SJCRH30 (cell line): Measurements from ENCODE around the gene MGMT. TPM values are rescaled to one million over a fixed set of nuclear protein-coding genes. Genes with fewer than 3 reads are reported as not detected.

ENCODE experiments used
- DNase-seq, 2 experiments: peaks; one replicate each; pipeline ENCODE4 v3.0.0-alpha.2; 2015 to 2020
- H3K27ac ChIP-seq: fragments of 250-450 bp; sonication (Bioruptor Pico); 2 replicates; pipeline ENCODE4 v1.5.1; 2020; ENCODE audit warnings: mild to moderate bottlenecking, moderate library complexity
- H3K27me3 ChIP-seq: fragments of 250-450 bp; sonication (Bioruptor Pico); 2 replicates; pipeline ENCODE4 v1.5.1; 2020; ENCODE audit warnings: mild to moderate bottlenecking, moderate library complexity
- H3K36me3 ChIP-seq: fragments of 250-450 bp; sonication (Bioruptor Pico); 2 replicates; pipeline ENCODE4 v1.5.1; 2020; ENCODE audit warnings: mild to moderate bottlenecking, moderate library complexity
- H3K4me1 ChIP-seq: fragments of 250-450 bp; sonication (Bioruptor Pico); 2 replicates; pipeline ENCODE4 v1.5.1; 2020; ENCODE audit warnings: mild to moderate bottlenecking, moderate library complexity
- H3K4me3 ChIP-seq: fragments of 250-450 bp; sonication (Bioruptor Pico); 2 replicates; pipeline ENCODE4 v1.5.1; 2020; ENCODE audit warnings: mild to moderate bottlenecking, moderate library complexity
- H3K9me3 ChIP-seq: fragments of 250-450 bp; sonication (Bioruptor Pico); replicated peaks from 2 replicates; pipeline ENCODE4 v1.5.1; 2020; ENCODE audit warnings: mild to moderate bottlenecking, moderate library complexity
- total RNA-seq: library from RNA; depleted of rRNA; stranded (reverse); fragments of >200 nt; shearing (Covaris generic); gene quantifications from 2 replicates; pipeline ENCODE4 v1.2.3, GENCODE V29; 2014

The MGMT gene
- total RNA-seq, 1 experiment from 2014 or later: 1.5 TPM

DNA sequence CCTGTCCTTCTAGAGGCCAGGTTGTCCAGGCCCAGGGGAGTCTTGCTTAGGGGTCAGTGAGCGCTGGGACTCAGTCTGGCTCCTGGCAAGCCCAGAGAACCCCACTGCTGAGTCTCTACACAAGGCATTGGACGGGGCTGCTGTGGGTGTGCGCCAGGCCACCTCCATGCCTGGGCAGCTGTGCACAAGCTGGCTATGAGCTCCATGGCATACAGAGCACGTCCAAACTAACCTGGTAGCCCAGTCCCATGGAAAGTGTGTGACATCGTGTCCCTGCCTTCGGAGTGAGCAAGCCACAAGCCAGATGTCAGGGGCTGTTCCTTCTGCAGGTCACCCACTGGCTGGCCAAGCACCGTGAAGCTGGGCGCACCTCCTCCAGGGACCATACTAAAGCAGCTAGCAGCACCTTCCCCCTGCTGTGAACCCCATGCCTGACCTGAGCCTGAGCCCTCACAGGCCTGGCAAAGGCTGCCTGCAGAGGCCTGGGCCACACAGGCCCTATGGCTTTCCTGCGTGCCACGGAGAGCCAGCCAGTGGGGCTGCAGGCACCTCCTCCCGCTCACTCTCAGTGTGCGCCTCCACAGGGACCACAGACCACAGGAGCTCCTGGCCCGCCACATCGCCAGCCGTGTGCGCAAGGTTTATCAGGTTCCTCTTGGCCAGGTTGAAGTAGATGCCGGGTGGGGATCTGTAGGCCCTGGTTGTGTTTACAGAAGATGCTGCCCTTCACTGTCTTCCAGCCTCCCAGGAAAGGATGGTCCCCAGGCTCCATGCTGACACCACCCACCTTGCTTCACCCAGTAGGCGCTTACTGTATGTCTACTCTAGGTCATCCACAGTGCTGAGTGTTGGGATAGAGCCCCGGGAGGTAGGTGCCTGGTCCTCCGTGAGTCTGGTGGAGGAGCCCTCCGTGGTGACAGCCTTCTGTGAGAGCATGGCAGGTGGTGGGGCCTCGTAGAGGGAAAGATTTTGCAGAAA is 277.4 kb downstream of the MGMT start:
- no peak for DNase-seq
- Histone ChIP-seq H3K36me3 (no peaks in the 10 kb centered on the region), H3K9me3 (no peaks in the 10 kb centered on the region), H3K4me3 (no peak overlapping the region), H3K4me1 (no peaks in the 10 kb centered on the region), H3K27me3 (no peaks in the 10 kb centered on the region), H3K27ac (no peak overlapping the region)

DNA sequence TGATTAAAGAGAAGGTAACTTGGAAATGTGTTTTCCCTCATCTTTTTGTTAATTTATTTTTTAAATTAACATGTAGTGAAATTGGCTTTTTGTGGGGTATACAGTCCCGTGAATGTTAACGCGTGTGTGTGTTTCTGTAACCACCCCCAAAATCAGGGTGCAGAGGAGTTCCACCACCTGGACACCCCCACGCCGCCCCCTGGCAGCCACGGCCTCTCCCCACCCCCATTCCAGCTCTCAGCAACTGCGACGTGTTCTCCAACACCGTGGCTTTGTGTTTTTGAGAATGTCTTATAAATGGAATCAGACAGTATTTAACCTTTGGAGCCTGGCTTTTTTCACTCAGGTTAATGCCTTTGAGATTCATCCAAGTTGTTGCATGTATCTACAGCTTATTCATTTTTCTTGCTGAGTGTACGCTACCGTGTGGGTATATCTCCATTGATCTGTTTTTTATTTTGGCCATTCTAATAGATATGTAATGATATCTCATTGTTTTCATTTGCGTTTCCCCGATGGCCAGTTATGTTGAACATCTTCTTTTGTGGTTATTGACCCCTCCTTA is 278.2 kb downstream of the MGMT start:
- Histone ChIP-seq H3K9me3 (no peaks in the 10 kb centered on the region), H3K27ac (no peak overlapping the region), H3K36me3 (no peaks in the 10 kb centered on the region), H3K27me3 (no peaks in the 10 kb centered on the region), H3K4me1 (no peaks in the 10 kb centered on the region), H3K4me3 (no peak overlapping the region)
- no peak for DNase-seq

DNA sequence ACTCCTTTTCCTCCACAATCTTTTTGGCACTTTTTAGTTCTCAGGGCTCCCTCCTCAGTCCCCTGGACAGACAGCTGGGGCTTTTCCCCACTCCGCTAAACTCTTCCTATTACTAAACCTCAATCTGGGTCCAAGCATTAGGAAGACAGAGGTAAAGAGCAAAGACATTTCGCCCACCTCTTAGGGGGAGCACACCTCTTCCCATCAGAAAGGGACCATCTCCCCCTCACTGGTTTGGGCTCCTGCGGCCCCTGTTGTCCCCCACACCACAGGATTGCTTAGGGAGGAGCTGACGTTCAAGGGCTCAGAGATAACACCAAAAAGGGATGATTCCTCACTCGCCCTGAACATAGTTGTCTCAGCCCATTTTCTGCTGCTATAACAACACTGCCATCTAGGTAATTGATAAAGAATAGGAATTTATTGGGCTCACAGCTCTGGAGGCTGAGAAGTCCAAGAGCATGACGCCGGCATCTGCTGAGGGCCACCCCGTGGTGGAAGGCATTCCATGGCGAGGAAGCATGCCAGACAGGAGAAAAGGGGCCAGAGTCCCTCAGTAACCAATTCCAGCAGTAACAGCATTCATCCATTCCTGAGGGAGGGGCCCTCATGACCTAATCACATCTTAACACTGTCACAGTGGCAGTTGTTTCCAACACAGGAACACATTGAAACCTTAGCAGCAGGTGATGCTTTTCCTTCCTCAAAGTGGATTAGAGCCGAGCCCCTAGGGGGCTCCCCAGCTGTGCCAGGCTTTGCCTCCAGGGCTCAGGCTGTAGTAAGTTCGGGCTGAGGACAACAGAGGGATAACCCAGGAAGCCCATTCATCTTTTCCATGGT is 287.4 kb downstream of the MGMT start:
- H3K27me3 ChIP-seq: no peaks in the 10 kb centered on the region
- no peaks in the 10 kb centered on the region for H3K4me1 ChIP-seq
- DNase-seq: peak; percentile 5 to 31
- no peaks in the 10 kb centered on the region for H3K36me3 ChIP-seq
- H3K9me3 ChIP-seq: no peaks in the 10 kb centered on the region
- H3K4me3 ChIP-seq: no peak overlapping the region
- H3K27ac ChIP-seq: no peak overlapping the region

DNA sequence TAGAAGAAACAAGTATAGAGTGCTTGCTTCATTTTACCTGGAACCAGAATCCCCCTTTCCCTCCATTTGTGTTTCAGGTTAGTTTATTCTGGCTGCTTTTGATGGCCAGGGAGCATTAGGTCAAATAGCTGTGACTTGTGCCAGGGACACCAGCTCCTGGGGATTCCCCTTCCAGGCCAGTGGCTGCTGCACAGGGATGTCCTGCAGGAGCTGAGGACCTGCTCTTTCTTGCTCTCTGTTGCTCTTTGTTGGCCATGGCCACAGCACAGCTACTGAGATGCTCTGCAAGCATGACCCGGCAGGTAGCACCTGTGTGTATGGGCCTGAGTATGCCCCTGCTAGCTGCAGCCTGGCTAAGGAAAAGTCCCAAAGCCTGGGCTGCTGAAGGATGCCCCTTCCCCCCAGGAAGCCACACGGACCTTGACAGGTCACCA is 288.1 kb downstream of the MGMT start:
- no peaks in the 10 kb centered on the region for H3K27me3 ChIP-seq
- no peaks in the 10 kb centered on the region for H3K4me1 ChIP-seq
- no peak overlapping the region for H3K27ac ChIP-seq
- no peak for DNase-seq
- H3K9me3 ChIP-seq: no peaks in the 10 kb centered on the region
- H3K36me3 ChIP-seq: no peaks in the 10 kb centered on the region
- H3K4me3 ChIP-seq: no peak overlapping the region

DNA sequence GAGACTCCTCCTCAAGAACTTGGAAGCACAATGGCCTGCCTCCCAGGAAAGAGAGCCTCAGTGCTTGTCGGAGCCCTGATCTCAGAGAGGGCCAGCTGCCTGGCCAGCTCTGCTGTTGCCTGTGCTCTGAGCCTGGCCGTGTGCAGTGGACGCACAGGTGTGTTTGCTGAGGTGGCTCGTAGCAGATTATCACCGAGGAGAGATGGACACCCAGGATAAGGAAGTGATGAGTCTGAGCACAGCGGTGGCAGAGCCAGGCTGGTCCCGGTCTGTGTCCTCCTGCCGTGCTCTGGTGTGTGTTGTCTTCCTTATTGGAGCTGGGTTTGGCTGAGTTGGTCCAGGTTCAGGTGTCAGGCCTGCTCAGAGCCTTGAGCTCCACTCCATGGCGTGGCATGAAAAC is 288.6 kb downstream of the MGMT start:
- DNase-seq: no peak
- no peaks in the 10 kb centered on the region for H3K9me3 ChIP-seq
- H3K36me3 ChIP-seq: no peaks in the 10 kb centered on the region
- H3K27ac ChIP-seq: no peak overlapping the region
- H3K27me3 ChIP-seq: no peaks in the 10 kb centered on the region
- no peaks in the 10 kb centered on the region for H3K4me1 ChIP-seq
- H3K4me3 ChIP-seq: no peak overlapping the region

DNA sequence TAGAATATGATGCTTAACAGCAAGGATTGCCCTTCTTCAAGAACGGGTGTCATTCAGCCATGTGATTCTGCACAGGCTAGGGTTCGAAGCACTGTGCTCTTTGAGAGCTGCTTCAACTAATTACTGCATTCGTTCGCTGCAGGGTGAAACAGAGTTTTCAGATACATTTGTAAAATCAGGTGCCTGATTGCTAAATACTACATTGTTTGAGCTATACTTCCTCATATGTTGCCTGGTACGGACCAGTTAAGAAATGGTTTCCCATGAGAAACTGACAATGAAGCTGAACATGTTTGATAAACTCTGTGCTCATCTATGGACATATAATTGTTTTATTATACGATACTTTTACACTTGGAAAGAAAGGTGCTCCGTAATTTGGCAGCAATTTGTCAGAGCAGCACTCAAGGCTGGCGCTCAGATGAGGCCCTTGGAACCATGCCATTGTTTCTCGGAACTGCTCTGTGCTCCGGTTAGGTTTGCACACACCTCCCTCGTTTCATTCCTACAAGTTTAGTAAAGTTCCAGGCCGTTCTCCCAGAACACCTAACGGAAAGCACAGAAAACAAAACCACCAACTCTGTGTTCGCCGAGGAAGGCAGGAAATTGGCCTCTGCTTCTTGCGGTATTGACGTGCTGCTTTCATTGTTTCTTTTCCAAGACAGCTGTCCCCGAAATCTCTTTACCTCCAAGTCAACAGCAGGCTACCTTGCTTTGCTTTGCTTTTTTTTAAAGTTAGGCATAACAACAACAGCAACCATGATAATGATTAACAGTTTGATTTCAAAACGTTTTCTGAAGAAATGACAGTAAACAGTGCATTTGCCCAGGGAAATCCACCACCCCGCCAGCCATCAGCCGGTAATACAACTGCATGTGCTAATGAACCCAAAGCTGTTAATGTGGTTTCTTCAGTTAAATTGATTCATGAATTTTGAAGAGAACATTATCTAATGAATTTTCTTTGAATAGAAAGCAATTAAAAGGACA is 290.2 kb downstream of the MGMT start:
- Histone ChIP-seq H3K36me3 (no peaks in the 10 kb centered on the region), H3K4me1 (no peaks in the 10 kb centered on the region), H3K9me3 (no peaks in the 10 kb centered on the region), H3K27ac (no peak overlapping the region), H3K27me3 (no peaks in the 10 kb centered on the region), H3K4me3 (no peak overlapping the region)
- DNase-seq: no peak

DNA sequence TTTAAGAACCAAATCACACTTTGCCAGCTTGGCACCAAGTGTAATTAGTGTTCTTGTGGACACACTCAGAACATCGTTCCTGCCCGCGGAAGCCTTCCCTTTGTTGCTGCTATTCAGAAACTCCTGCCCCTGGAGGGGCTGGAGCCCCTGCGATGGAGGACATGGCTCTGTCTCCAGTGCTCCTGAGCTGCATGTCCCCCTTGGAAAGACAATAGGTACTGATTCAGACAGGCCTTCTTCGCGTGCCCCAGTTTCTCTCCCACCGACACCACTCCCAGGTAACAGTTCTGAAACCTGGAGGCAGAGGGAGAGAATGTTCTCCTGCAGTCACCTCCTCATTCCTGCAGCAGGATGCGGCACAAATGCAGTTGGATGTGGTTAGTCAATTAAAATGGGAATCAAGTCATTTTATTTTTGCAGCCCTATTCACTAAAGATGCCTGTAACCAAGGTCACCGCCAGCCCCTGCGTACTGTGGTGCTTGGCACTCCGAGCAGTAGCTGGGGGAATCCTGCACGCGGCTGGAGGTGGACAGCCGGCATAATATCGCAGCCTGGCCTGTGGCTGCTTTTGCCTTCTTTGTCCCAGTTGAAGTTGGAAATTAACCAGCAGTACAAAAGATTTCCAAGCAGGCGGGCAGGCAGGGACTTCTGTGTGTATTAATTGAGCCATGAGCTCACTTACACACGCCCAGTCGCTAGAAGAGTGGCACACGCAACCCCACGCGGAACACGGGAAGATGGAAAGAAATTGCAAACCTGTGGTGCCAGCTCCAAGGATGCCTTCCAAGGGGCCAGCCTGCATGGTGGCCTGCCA is 291.4 kb downstream of the MGMT start:
- Histone ChIP-seq H3K9me3 (no peaks in the 10 kb centered on the region), H3K27ac (no peak overlapping the region), H3K36me3 (no peaks in the 10 kb centered on the region), H3K4me3 (no peak overlapping the region), H3K4me1 (no peaks in the 10 kb centered on the region), H3K27me3 (no peaks in the 10 kb centered on the region)
- DNase-seq: no peak

DNA sequence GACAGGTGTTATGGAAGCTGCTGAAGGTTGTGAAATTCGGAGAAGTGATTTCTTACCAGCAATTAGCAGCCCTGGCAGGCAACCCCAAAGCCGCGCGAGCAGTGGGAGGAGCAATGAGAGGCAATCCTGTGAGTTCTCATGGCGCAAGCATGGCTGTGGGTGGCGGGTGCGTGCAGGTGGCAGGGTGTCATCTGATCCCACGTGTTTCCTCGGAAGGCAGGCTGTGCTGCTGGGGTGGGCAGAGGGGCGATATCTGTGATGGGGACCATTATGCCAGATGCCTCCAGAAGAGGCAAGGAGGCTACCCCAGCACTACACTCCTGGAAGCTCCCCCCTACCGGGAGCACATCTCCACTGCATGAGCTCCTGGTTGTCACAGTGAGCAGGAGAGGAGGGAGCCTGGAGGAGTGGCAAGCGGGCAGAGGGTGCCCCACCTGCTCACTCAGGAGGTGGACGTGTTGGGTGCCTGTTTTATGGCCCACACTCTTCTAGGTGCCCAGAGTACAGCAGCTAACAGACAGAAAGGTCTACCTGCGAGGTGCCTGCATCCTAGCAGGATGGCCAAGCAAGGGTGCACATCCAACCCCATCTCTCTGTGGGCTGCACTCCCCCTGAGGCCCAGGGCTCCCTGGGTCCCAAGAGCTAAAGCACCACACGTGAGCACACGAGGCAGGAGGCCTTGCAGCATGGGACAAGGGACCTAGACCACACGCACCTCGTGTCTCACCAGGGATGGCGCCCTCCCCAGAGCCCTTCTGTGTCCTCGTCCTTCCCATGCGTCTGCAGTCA is 292.4 kb downstream of the MGMT start:
- no peak overlapping the region for H3K27ac ChIP-seq
- H3K27me3 ChIP-seq: no peaks in the 10 kb centered on the region
- no peaks in the 10 kb centered on the region for H3K9me3 ChIP-seq
- H3K4me1 ChIP-seq: no peaks in the 10 kb centered on the region
- no peaks in the 10 kb centered on the region for H3K36me3 ChIP-seq
- no peak for DNase-seq
- no peak overlapping the region for H3K4me3 ChIP-seq

DNA sequence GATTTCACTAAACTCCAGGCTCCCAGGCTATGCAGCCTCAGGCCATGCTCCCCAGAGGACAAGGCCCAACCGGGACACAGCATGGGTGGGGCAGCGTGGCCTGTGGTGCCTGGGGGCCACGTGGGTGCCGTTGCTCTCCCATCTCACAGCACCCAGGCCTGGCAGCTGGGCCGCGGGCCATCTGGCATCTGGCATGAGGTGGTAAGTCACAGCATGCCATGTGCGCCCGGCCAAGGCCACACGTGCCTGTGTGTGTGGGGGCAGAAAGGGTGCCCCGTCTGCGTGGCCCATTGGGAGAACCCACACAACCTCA is 292.9 kb downstream of the MGMT start:
- no peaks in the 10 kb centered on the region for H3K4me1 ChIP-seq
- H3K27ac ChIP-seq: no peak overlapping the region
- no peaks in the 10 kb centered on the region for H3K27me3 ChIP-seq
- no peaks in the 10 kb centered on the region for H3K36me3 ChIP-seq
- no peak overlapping the region for H3K4me3 ChIP-seq
- DNase-seq: no peak
- H3K9me3 ChIP-seq: no peaks in the 10 kb centered on the region

DNA sequence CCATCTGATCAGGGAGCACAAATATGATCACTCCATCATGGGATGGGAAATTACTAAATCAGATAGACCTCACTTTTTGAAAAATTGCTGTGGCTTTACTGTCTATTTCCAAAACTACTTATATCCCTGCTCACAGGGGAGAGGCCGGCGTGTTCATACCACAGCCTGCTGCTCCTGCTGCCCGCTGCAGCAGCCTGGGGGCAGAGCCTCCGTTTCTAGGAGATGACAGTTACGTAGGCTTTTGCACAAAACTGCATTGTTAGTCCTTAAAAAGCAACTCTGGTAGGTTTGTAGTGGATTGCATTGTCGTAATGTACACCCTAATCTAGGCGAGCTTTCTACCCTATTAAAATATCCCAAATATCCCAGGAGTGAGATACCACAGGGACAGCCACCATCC is 293.4 kb downstream of the MGMT start:
- Histone ChIP-seq H3K4me3 (no peak overlapping the region), H3K36me3 (no peaks in the 10 kb centered on the region), H3K4me1 (no peaks in the 10 kb centered on the region), H3K27ac (no peak overlapping the region), H3K9me3 (no peaks in the 10 kb centered on the region), H3K27me3 (no peaks in the 10 kb centered on the region)
- no peak for DNase-seq

DNA sequence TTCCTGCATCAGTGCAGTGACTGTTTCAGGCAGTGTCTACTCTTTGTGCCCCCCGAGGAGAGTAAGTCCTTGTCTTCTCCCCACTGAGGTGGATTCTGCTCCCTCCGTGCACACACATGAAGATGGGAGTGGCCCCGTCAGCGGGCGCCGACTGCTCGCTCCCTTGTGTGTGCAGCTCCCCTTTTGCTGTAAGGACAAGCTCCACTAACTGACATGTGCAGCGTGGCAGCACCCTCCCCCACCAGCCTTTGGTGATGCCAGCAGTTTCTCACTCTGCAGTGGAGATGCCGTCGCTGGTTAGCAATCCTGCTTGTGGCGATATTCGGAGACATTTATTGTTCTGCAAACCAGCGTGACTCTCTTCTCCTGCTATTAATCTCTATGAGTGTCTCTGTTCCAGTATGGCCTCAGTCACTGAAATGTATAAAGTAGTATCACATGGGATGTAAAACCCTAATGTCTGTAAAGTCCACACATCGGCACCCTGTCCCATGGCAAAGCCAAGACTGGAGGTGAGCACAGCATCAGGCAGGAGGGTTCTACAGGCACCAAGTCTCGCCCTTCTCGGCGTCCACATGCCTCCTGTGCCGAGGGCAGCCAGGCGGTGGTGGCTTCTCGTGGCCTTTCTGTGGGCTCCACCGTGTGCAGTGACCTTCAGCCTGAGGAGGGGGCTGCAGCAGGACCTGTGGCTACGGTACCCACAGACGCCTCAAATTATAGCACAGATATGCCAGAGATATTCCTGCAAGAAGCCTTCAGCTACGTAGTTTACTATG is 294.3 kb downstream of the MGMT start:
- H3K36me3 ChIP-seq: no peaks in the 10 kb centered on the region
- no peaks in the 10 kb centered on the region for H3K9me3 ChIP-seq
- H3K4me1 ChIP-seq: no peaks in the 10 kb centered on the region
- no peaks in the 10 kb centered on the region for H3K27me3 ChIP-seq
- DNase-seq: no peak
- H3K4me3 ChIP-seq: no peak overlapping the region
- H3K27ac ChIP-seq: no peak overlapping the region
